UCSD-AML1 (cell line): ENCODE data around the gene AKT2.

Experiments used
- DNase-seq: peaks from one replicate; lab custom pipeline; 2025; ENCODE audit not compliant: unreplicated experiment; lab: John Stamatoyannopoulos, UW

AKT2 gene

DNA sequence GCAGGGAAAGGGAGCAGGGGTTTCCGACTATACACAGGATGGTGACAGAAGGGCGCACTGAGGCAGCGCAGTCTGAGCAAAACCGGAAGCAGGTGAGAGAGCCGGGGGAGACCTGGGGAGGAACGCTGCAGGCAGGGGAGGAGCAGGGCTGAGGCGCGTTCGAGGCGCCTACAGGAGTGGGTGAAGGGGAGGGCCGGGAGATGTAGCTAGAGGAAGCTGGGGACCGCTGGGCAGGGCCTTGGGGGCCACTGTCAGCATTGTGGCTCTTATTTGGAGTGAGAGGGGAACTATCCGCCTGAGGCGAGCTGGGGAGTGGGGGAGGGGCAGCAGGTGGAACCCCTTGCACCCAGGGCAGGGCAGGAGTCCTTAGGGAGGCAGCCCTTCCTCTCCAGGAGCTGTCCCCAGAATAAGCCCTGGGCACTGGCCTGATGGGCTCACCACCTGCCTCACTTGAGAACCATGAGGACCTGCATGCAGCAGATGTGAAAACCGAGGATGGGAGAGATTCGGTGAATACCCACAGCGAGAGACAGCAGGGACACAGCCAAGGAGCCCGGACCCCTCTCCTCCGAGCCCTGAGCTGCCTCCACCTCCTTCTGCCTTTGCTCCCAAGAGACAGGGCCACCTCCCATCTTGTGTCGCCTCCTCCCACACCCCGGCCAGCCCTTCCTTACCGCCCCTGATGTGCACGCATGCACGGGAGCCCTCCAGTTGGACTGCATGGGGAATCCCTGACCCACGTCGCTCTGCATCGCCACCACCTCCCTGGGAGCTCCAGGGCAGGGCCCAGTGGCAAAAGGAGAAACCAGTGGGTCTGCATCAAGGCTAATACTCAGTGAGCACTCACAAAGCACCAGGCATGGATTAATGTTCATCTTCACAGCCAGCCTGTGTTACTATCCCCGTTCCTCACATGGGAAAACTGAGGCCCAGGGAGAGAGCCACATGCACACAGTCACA is 10.3 kb downstream of the AKT2 start:
- DNase-seq: no peak

DNA sequence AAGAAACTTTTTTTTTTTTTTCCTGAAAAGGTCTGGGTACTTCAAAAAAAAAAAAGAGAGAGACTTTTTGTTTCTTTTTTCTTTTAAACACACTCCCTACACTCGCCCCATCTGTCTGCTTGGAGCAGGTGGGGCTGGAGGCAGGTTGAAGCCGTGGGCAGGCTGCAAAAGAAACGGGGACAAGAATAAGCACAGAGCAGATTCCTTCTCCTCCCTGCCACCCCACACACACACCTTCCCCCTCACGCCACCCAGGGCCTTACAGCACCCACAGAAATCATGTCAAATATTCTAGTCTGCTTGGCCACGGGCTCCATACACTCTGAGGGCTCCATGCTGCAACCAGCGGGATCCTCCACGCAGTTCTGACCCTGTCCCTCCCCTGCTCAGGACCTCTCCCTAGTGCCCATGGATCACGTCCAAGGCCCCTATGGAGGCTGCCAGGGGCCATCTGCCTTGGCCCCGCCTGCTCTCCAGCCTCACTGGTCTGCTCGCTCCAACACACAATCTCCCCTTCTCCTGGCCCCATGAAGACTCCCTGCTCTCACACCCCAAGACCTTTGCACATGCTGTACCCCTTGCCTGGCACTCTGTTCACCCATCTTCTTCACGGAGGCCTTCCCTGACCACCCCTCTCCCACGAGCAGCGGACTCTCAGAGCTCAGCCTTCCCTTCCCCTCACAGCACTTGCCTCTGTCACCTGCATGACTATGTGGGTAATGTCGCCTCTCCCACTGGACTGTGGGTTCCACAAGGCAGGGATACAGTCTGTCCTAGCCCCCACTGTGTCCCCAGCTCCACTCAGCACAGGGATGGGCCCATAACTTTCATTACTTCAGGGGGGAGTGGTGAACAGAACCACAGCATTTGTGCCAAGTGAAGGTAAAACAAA is 11.4 kb downstream of the AKT2 start:
- DNase-seq: no peak

- DNase-seq: no peak
Observed at GRCh38 chr19:40272261-40272660, 12.9 kb downstream of the AKT2 start.

- DNase-seq: no peak
Observed at GRCh38 chr19:40271706-40272105, 13.4 kb downstream of the AKT2 start.

GRCh38 chr19:40270362-40271089 is 14.6 kb downstream of the AKT2 start:
- DNase-seq: no peak

DNA sequence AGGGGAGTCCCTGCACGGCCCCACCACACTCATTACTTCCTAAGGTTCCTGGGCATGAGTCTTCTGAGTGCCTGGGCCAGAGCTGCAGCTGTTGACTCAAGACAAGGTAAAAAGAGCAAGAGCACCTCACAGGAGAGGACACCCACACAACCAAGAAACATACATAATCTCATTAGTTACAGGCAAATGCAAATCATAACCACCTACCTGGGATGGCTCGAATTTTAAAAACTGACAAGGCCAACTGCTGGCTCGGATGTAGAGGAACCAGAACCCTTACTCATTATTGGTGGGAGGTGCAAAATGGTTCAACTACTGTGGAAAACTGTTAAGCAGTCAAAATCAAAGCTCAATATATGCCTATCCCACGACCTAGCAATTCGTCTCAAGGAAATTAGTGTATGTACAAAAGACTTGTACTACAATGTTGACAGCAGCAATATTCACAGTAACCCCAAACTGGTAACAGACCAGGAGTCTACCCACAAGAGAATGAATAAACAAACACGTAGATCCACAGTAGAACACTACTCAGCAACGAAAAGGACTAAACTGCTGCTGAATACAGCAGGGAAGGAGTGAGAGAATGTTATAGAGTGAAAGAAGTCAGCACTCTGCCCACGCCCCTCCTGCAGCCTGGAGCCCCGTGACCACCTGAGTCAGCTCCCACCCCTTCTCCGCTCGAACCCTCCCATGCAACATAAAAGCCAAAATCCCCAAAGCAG is 15.8 kb downstream of the AKT2 start:
- no peak for DNase-seq

DNA sequence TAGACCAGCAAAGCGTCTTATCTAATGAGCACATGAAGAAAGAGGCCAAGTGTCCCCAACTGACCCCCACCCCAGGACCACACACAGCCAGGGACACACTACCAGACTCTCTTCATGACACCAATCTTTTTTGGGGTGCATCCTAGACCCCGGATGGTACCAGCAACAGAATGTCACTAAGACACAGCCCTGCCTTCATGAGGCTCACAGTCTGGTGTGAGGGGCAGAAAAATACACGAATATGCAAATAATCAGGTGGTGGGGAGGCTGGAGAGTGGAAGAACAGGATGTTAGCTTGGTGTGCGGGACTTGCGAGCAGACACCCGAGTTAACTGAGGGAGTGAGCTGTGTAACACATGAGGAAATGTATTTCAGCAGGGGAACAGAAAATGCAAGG is 17.5 kb downstream of the AKT2 start:
- DNase-seq: no peak

DNA sequence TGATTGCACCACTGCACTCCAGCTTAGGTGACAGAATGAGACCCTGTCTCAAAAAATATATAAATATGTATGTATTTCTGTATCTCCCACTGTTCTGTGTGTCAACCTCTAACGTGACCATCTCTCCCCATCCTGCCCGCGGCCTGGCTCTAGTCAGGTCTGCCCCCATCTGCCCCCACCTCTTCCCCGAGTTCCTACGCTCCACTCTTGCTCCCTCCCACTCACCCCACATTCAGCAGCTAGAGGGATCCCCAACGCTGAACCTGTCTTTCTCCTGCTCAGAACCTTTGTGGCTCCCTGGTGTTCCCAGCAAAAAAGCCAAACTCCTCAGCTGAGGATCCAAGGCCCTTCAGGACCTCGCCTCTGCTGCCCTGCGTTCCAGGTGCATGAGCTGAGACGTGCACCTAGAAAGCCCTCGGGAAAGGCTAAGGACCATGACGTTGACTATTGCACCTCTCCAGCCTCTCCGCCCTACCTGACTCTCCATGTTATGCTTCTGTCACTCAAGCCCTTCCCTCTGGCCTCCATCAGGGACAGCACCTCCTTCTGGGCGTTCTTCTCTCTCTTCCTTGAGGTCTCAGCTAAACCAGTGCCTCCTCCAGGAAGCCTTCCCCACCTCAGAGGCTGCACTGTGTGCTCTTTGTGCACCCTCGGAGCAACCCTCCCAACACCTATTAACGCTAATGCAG is 18.1 kb downstream of the AKT2 start:
- no peak for DNase-seq

DNA sequence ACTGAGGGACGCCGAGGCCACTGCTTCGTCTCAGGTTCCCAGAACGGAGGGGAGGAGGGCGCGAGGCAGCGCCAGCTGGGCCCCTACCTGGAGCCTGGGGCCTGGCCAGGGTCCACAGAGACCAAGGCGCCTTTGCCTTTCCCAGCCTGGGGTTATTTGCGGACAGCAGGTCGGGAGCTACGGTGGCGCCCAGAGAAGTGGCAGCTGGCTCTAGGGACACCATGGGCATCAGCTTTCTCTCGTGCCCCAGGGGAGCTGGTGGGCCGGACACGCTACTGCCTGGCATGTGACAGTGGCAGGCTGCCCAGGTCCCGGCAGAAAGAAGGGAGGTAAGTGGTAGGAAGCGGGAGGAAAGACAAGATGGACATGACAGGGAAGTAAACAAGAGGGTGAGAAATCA is 19.0 kb downstream of the AKT2 start:
- DNase-seq: no peak

DNA sequence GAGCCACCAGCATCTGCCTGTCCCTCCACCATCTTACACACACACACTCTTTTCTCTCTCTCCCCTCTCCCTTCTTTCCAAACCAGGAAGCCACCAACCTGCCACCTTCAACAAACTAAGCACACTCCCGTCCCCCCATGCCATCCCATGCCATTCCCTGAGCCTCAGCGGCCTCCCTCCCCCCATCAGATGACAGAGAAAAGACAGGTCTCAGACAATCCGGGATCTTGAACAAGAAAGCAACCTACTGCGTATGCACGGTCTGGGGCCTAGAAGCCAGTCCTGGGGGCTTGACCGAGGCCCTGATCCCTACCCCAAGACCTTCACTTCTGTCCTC is 19.4 kb downstream of the AKT2 start:
- DNase-seq: no peak

DNA sequence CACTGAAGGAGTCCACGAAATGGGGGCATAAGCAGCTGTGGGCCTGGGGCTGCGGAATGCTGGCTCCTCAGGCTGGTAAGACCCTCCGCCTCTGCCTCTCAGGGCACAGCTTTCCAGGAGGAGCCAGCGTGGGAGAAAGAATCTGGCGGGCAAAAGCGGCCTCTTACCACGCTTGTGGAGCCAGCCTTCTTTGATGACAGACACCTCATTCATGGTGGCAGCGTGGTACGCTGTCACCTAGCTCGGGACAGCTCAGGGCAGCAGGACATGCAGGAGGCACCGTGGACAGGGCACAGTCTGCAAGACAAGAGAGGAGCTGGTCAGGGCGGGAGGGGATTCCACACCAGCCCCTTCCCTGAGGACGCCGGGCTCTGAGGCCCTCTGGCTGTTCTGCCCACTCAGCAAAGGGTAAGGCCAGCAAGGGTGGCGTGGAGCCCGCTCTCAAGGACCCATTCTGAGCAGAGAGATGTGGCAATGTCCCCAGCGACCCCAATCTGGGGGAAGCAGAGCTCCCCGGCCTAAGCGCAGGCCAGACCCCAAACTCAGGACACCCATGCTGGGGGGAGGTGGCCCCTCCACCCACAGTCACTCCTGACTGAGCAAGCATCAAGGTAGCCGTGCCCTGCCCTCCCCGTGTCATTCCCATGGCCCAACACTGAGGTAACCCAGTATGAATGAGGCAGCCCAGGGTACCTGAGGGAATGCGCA is 19.9 kb downstream of the AKT2 start:
- DNase-seq: no peak

DNA sequence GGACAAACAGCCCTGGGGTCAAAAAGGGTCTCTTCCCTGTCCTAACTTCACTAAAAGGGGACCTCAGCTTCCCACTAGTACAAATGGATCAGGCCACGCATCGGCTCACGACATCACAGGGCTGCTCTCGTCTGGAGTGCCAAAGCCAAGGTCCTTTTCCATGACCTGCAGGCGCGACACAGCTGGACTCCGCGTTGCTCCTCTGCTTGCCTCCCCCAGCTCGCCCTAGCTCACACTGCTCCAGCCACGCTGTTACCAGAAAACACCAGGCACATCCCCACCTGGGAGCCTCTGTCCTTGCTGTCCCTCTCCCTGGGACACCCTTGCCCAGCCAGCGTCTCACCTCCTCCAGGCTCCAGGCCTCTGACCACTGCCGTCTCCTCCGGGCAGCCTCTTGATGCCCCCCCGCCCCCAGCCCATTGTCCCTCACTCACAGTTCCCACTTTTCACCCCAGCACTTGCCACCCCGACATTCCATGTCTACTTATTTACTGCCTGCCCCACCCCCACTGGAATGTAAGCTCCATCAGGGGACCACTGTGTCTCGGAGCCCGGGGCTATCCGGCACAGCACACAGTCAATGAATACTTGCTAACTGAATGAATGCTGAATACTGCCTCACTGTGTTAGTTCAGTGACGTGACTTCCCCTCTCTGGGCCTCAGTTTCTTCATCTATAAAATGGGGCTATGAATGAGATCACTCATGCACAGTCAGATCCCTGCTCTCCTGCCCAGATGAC is 20.7 kb downstream of the AKT2 start:
- DNase-seq: no peak

- DNase-seq: no peak
Observed at GRCh38 chr19:40263440-40264313, 21.5 kb downstream of the AKT2 start.

GRCh38 chr19:40262422-40262821 is 22.7 kb downstream of the AKT2 start:
- DNase-seq: no peak

DNA sequence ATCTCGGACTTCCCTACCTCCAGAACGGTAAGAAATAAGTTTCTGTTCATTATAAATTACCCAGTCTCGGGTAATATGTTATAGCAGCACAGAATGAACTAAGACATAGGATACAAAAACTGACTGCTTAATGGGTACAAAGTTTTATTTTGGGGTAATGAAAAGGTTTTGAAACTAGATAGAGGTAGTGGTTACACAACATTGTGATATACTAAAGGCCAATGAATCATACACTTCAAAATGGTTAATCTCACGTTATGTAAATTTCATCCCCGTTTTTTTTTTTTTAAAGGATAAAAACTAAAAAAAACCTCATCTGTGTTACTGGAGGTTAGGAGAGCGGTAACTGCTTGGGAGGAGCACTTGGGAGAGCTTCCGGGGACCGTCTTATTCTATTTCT is 23.5 kb downstream of the AKT2 start:
- DNase-seq: no peak

GRCh38 chr19:40257096-40257517 is 28.0 kb downstream of the AKT2 start:
- DNase-seq: no peak

DNA sequence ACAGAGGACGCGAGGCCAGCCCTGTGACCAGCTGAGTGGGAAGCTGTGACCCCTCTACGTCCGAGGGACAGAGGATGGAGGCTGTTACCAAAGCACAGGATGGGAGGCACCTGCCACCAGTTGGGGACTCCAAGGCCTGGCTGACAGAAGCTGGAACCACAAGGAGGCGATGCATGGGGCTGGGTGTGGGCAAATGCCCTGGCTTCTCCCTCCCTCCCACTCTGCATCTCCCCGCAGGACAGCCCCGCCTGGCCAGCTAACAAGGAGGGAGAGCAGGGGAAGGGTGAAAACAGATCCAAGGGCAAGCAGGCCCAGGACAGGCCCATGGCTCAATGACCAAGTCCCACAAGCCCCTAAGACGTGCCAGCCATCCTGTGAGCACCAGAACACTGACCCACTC is 28.6 kb downstream of the AKT2 start:
- DNase-seq: no peak

GRCh38 chr19:40255619-40256166 is 29.5 kb downstream of the AKT2 start:
- DNase-seq: no peak
